Sigmoid colon (tissue), 4 donors: ENCODE results near the gene FUT8.

Experiments
- CTCF ChIP-seq, 4 experiments: fragments of 450-650 bp in 3 of 4; fragments of 200-600 bp in 1 of 4; IDR thresholded peaks; one replicate each; pipeline ENCODE4 v1.5.1; 2016 to 2019; ENCODE audit warnings: antibody characterized with exemption in 4 of 4, mild to moderate bottlenecking in 3 of 4, moderate library complexity in 2 of 4
- EP300 ChIP-seq, 4 donors: sonication (generic); formaldehyde crosslinking; IDR thresholded peaks; one replicate each; pipeline ENCODE4 v1.6.1; 2017; ENCODE audit warnings: antibody characterized with exemption in 4 of 4
- POLR2A ChIP-seq, 2 donors: fragments of 450-650 bp; IDR thresholded peaks; one replicate each; pipeline ENCODE4 v1.6.1; 2016; ENCODE audit warnings: antibody characterized with exemption in 2 of 2, mild to moderate bottlenecking in 2 of 2, moderate library complexity in 2 of 2
- POLR2AphosphoS5 ChIP-seq, 4 donors: sonication (generic); formaldehyde crosslinking; IDR thresholded peaks; one replicate each; pipeline ENCODE4 v1.6.1; 2017; ENCODE audit warnings: antibody characterized with exemption in 4 of 4

GRCh38 chr14:65604535-65604934 is 192.0 kb downstream of the FUT8 start:
- TF ChIP-seq POLR2A (IDR thresholded peaks at IDR 0.05) (no peak), CTCF (IDR thresholded peaks at IDR 0.05) (no peak), POLR2AphosphoS5 (IDR thresholded peaks at IDR 0.05) (no peak), EP300 (IDR thresholded peaks at IDR 0.05) (no peak)
